ENCODE results near the gene AUTS2. TPM values are rescaled to one million over a fixed set of nuclear protein-coding genes. Genes with fewer than 3 reads are reported as not detected.
A peak's percentile ranks its signal among the peaks of the same experiment; 100 is the strongest.

AUTS2 gene
- total RNA-seq, 1 experiment from 2014 or later, result 30.1 TPM

GRCh38 chr7:69845721-69846495, 247.6 kb downstream of the AUTS2 start:
- Histone ChIP-seq H3K27me3 (no peaks in the 10 kb centered on the region), H3K4me1 (peaks cover under 1% of the 10 kb centered on the region), H3K9me3 (replicated peaks) (no peaks in the 10 kb centered on the region; the same call in 1 of the 2 replicates), H3K27ac (no peak overlapping the region), H3K36me3 (no peaks in the 10 kb centered on the region), H3K4me3 (no peak overlapping the region)
- no peak for DNase-seq

- H3K4me3 ChIP-seq, result no peak overlapping the region
- H3K4me1 ChIP-seq, result no peaks in the 10 kb centered on the region
- H3K36me3 ChIP-seq, result no peaks in the 10 kb centered on the region
- no peaks in the 10 kb centered on the region for H3K27me3 ChIP-seq
- DNase-seq, result no peak
- no peak overlapping the region for H3K27ac ChIP-seq
- no peaks in the 10 kb centered on the region; the same call in 1 of the 2 replicates for H3K9me3 ChIP-seq (replicated peaks)
Measured at GRCh38 chr7:69847921-69848612, 249.8 kb downstream of the AUTS2 start.

- no peak for DNase-seq
- no peaks in the 10 kb centered on the region for H3K4me1 ChIP-seq
- no peak overlapping the region for H3K27ac ChIP-seq
- no peaks in the 10 kb centered on the region for H3K9me3 ChIP-seq (replicated peaks)
- H3K36me3 ChIP-seq, result no peaks in the 10 kb centered on the region
- H3K27me3 ChIP-seq, result no peaks in the 10 kb centered on the region
- no peak overlapping the region for H3K4me3 ChIP-seq
Measured at GRCh38 chr7:69849268-69849667, 251.0 kb downstream of the AUTS2 start.

GRCh38 chr7:69857014-69857413, 258.7 kb downstream of the AUTS2 start:
- DNase-seq, result no peak
- Histone ChIP-seq H3K4me3 (no peak overlapping the region), H3K27ac (no peak overlapping the region), H3K27me3 (no peaks in the 10 kb centered on the region), H3K36me3 (no peaks in the 10 kb centered on the region), H3K9me3 (replicated peaks) (no peaks in the 10 kb centered on the region), H3K4me1 (no peaks in the 10 kb centered on the region)

- Histone ChIP-seq H3K4me1 (no peaks in the 10 kb centered on the region), H3K36me3 (no peaks in the 10 kb centered on the region), H3K4me3 (no peak overlapping the region), H3K9me3 (replicated peaks) (no peaks in the 10 kb centered on the region), H3K27me3 (no peaks in the 10 kb centered on the region), H3K27ac (no peak overlapping the region)
- DNase-seq, result no peak
Measured at GRCh38 chr7:69858471-69858870, 260.2 kb downstream of the AUTS2 start.

GRCh38 chr7:69859342-69859741, 261.1 kb downstream of the AUTS2 start:
- no peaks in the 10 kb centered on the region for H3K4me1 ChIP-seq
- DNase-seq, result no peak
- no peak overlapping the region for H3K27ac ChIP-seq
- H3K27me3 ChIP-seq, result no peaks in the 10 kb centered on the region
- H3K36me3 ChIP-seq, result no peaks in the 10 kb centered on the region
- H3K4me3 ChIP-seq, result no peak overlapping the region
- no peaks in the 10 kb centered on the region for H3K9me3 ChIP-seq (replicated peaks)

- peaks cover 9% of the 10 kb centered on the region for H3K4me1 ChIP-seq
Measured at GRCh38 chr7:69860486-69860885, 262.2 kb downstream of the AUTS2 start.

GRCh38 chr7:69860941-69861622, 262.8 kb downstream of the AUTS2 start:
- Histone ChIP-seq H3K4me1 (peaks cover 9% of the 10 kb centered on the region), H3K27me3 (no peaks in the 10 kb centered on the region), H3K36me3 (no peaks in the 10 kb centered on the region), H3K27ac (no peak overlapping the region), H3K4me3 (no peak overlapping the region), H3K9me3 (replicated peaks) (no peaks in the 10 kb centered on the region)
- no peak for DNase-seq

More at GRCh38 chr7:69860486-69860885, 262.2 kb downstream of the AUTS2 start:
- Histone ChIP-seq H3K27ac (no peak overlapping the region), H3K4me3 (no peak overlapping the region), H3K36me3 (no peaks in the 10 kb centered on the region), H3K27me3 (no peaks in the 10 kb centered on the region), H3K9me3 (replicated peaks) (no peaks in the 10 kb centered on the region)
- no peak for DNase-seq

GRCh38 chr7:69862413-69863064, 264.3 kb downstream of the AUTS2 start:
- peaks cover 9% of the 10 kb centered on the region for H3K4me1 ChIP-seq
- no peaks in the 10 kb centered on the region for H3K36me3 ChIP-seq
- H3K27ac ChIP-seq, result no peak overlapping the region
- DNase-seq, result no peak
- no peaks in the 10 kb centered on the region for H3K9me3 ChIP-seq (replicated peaks)
- no peak overlapping the region for H3K4me3 ChIP-seq
- H3K27me3 ChIP-seq, result no peaks in the 10 kb centered on the region

- DNase-seq, result no peak
- Histone ChIP-seq H3K4me3 (no peak overlapping the region), H3K27me3 (no peaks in the 10 kb centered on the region), H3K27ac (no peak overlapping the region), H3K36me3 (no peaks in the 10 kb centered on the region), H3K9me3 (replicated peaks) (no peaks in the 10 kb centered on the region), H3K4me1 (peaks cover 9% of the 10 kb centered on the region)
Measured at GRCh38 chr7:69864274-69864673, 266.0 kb downstream of the AUTS2 start.

- H3K27me3 ChIP-seq, result no peaks in the 10 kb centered on the region
- no peaks in the 10 kb centered on the region for H3K36me3 ChIP-seq
- no peak overlapping the region for H3K27ac ChIP-seq
- H3K4me3 ChIP-seq, result no peak overlapping the region
- H3K9me3 ChIP-seq (replicated peaks), result no peaks in the 10 kb centered on the region; the same call in 1 of the 2 replicates
- H3K4me1 ChIP-seq, result peaks cover 9% of the 10 kb centered on the region
- DNase-seq, result peak in 1 of 2 experiments; percentile 55
Measured at GRCh38 chr7:69864822-69865221, 266.5 kb downstream of the AUTS2 start.

- Histone ChIP-seq H3K27me3 (no peaks in the 10 kb centered on the region; the same call in 1 of the 2 replicates), H3K4me1 (peaks cover 21% of the 10 kb centered on the region), H3K9me3 (replicated peaks) (no peaks in the 10 kb centered on the region; the same call in 1 of the 2 replicates), H3K36me3 (no peaks in the 10 kb centered on the region), H3K27ac (no peak overlapping the region), H3K4me3 (no peak overlapping the region)
- no peak for DNase-seq
Measured at GRCh38 chr7:69868921-69869320, 270.6 kb downstream of the AUTS2 start.

GRCh38 chr7:69871213-69871885, 273.1 kb downstream of the AUTS2 start:
- Histone ChIP-seq H3K27me3 (no peaks in the 10 kb centered on the region; the same call in 1 of the 2 replicates), H3K27ac (peak overlapping the region; percentile 31), H3K4me3 (no peak overlapping the region), H3K9me3 (replicated peaks) (no peaks in the 10 kb centered on the region; the same call in 1 of the 2 replicates), H3K4me1 (peaks cover 12% of the 10 kb centered on the region), H3K36me3 (no peaks in the 10 kb centered on the region)
- DNase-seq, result peak; percentile 32 to 59

Data from SJCRH30 (cell line).